Thyroid gland (tissue), 4 donors: Measurements from ENCODE around the gene GNGT1. TPM values are rescaled to one million over a fixed set of nuclear protein-coding genes. Genes with fewer than 3 reads are reported as not detected.

Experiments used
- DNase-seq, 2 donors: peaks; one replicate each; pipeline ENCODE4 v3.0.0-alpha.2; 2019
- H3K27ac ChIP-seq, 3 donors: fragments of 200-600 bp; sonication (generic); 1 replicate in 2 of 3; 2 replicates in 1 of 3; pipeline ENCODE4 v1.5.1; 2016 to 2019; ENCODE audit warnings: mild to moderate bottlenecking in 1 of 3, moderate library complexity in 1 of 3
- H3K27me3 ChIP-seq: fragments of 200-600 bp; sonication (generic); one replicate; pipeline ENCODE4 v1.5.1; 2019
- H3K36me3 ChIP-seq, 2 donors: fragments of 200-600 bp; sonication (generic); one replicate each; pipeline ENCODE4 v1.5.1; 2016 to 2019
- H3K4me1 ChIP-seq, 2 donors: fragments of 200-600 bp; sonication (generic); one replicate each; pipeline ENCODE4 v1.5.1; 2017 to 2019
- H3K4me3 ChIP-seq, 3 donors: fragments of 200-600 bp; sonication (generic); replicated peaks in 1 of 3; 1 replicate in 2 of 3; 2 replicates in 1 of 3; pipeline ENCODE4 v1.5.1; 2016; ENCODE audit warnings: mild to moderate bottlenecking in 1 of 3
- H3K9me3 ChIP-seq: fragments of 200-600 bp; sonication (generic); one replicate; pipeline ENCODE4 v1.5.1; 2017
- CTCF ChIP-seq, 6 experiments: fragments of 200-600 bp in 3 of 6; fragments of 450-650 bp in 3 of 6; sonication (generic) in 3 of 6; IDR thresholded peaks; one replicate each; pipeline ENCODE4 v1.5.1; 2016 to 2019; ENCODE audit warnings: antibody characterized with exemption in 6 of 6, mild to moderate bottlenecking in 2 of 6, inconsistent platforms in 1 of 6, moderate library complexity in 1 of 6
- POLR2A ChIP-seq, 2 donors: fragments of 450-650 bp; IDR thresholded peaks; one replicate each; pipeline ENCODE4 v1.6.1; 2017; ENCODE audit warnings: antibody characterized with exemption in 2 of 2, mild to moderate bottlenecking in 2 of 2, moderate library complexity in 1 of 2
- WGBS, 2 donors: methylation state at CpG; one replicate each; pipeline ENCODE4 v1.1.5; 2017; 5-methylcytosine and 5-hydroxymethylcytosine counted together
- intact Hi-C: fragments of 100-400 bp; cut with DNase I; formaldehyde crosslinking; loops from one replicate; pipeline ENCODE4 v1.15.1; 2023
- total RNA-seq, 4 donors: library from RNA; depleted of rRNA; stranded (reverse); fragments of >200 nt; gene quantifications; one replicate each; pipeline ENCODE4 v1.2.3, GENCODE V29; 2016

GNGT1 gene
- total RNA-seq, 4 donors from 2014 or later: not detected

- DNase-seq: peak in 1 of 2 donors; percentile 2
- H3K36me3 ChIP-seq: no peaks in the 10 kb centered on the region
Observed at GRCh38 chr7:93890464-93891068, 15.8 kb upstream of the GNGT1 start, which contains the start of gene TFPI2. TSS of gene TFPI2 (minus strand) at chr7:93890753. CDS start at chr7:93890678, 75 bp downstream.

GRCh38 chr7:93894426-93894825, 11.9 kb upstream of the GNGT1 start:
- Histone ChIP-seq H3K36me3 (no peaks in the 10 kb centered on the region), H3K4me1 (peaks cover 0 to 8% of the 10 kb centered on the region in 2 donors), H3K4me3 (no peak overlapping the region), H3K9me3 (no peaks in the 10 kb centered on the region), H3K27ac (no peak overlapping the region), H3K27me3 (no peaks in the 10 kb centered on the region)
- TF ChIP-seq CTCF (IDR thresholded peaks at IDR 0.05): no peak
- no peak for TF ChIP-seq POLR2A (IDR thresholded peaks at IDR 0.05)
- no peak for DNase-seq
- WGBS, 2 donors: 73 to 81% methylated on average over 1 of the region's 1 CpG
- intact Hi-C loops: loop anchor here (10.0 kb wide), 1 partner anchor 190 kb away; no protein-coding TSS in a partner anchor

More at GRCh38 chr7:93890464-93891068, 15.8 kb upstream of the GNGT1 start, which contains the start of gene TFPI2:
- Histone ChIP-seq H3K4me1 (peaks cover 0 to 8% of the 10 kb centered on the region in 2 donors), H3K27me3 (no peaks in the 10 kb centered on the region), H3K9me3 (no peaks in the 10 kb centered on the region), H3K27ac (no peak within 1 kb of the TSS), H3K4me3 (peak within 1 kb of the TSS in 2 of 3 donors; percentile 16 to 31)
- 1% methylated on average over 18 to 39 of the region's 49 CpGs for WGBS, 2 donors
- intact Hi-C loops: loop anchor here (10.0 kb wide), 1 partner anchor 194 kb away; no protein-coding TSS in a partner anchor
- TF ChIP-seq POLR2A (IDR thresholded peaks at IDR 0.05): no peak
- no peak for TF ChIP-seq CTCF (IDR thresholded peaks at IDR 0.05)

GRCh38 chr7:93894966-93895640, 11.3 kb upstream of the GNGT1 start:
- intact Hi-C loops: loop anchor here (10.0 kb wide), 1 partner anchor 190 kb away; no protein-coding TSS in a partner anchor
- TF ChIP-seq POLR2A (IDR thresholded peaks at IDR 0.05): no peak
- Histone ChIP-seq H3K27ac (no peak overlapping the region), H3K4me3 (no peak overlapping the region), H3K4me1 (peaks cover 0 to 7% of the 10 kb centered on the region in 2 donors), H3K36me3 (no peaks in the 10 kb centered on the region), H3K27me3 (no peaks in the 10 kb centered on the region), H3K9me3 (no peaks in the 10 kb centered on the region)
- 70 to 74% methylated on average over 3 of the region's 3 CpGs for WGBS, 2 donors
- no peak for DNase-seq

GRCh38 chr7:93895859-93896600, 10.3 kb upstream of the GNGT1 start:
- no peak overlapping the region for H3K27ac ChIP-seq

More at GRCh38 chr7:93895859-93896600, 10.3 kb upstream of the GNGT1 start:
- Histone ChIP-seq H3K9me3 (no peaks in the 10 kb centered on the region), H3K27me3 (no peaks in the 10 kb centered on the region), H3K4me1 (no peaks in the 10 kb centered on the region), H3K4me3 (no peak overlapping the region), H3K36me3 (no peaks in the 10 kb centered on the region)
- DNase-seq: no peak
- intact Hi-C loops: loop anchor here (10.0 kb wide), 1 partner anchor 189 kb away; no protein-coding TSS in a partner anchor
- TF ChIP-seq CTCF (IDR thresholded peaks at IDR 0.05): no peak
- TF ChIP-seq POLR2A (IDR thresholded peaks at IDR 0.05): no peak
- WGBS, 2 donors: 84 to 86% methylated on average over 4 of the region's 4 CpGs
